ENCODE results near the gene ERBIN.

The ERBIN gene

DNA sequence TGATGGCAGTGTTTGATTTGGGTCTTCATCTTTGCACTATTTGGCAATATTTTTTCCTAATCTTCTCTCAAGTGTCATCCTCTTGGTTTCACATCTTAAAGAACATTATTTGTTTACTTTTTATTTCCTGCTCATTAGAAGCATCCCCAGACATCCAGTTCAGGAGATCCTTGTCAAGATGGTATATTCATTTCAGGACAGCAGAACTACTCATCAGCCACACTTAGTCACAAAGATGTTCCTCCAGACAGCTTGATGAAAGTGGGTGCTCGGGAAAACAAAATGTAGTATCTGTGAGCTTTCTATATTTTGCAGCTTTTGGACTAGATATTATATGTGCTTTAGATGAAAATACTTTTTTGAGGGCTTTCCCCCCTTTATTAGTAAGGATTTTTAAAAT lies 145.7 kb downstream of the ERBIN start:
- no peak for TF ChIP-seq CTCF (IDR thresholded peaks at IDR 0.05; ENCODE audit: low read depth, low read length, missing control alignments)
- no peak overlapping the region for H3K4me3 ChIP-seq (ENCODE audit: low read depth, low read length)
- DNase-seq (ENCODE audit: low read depth): no peak

DNA sequence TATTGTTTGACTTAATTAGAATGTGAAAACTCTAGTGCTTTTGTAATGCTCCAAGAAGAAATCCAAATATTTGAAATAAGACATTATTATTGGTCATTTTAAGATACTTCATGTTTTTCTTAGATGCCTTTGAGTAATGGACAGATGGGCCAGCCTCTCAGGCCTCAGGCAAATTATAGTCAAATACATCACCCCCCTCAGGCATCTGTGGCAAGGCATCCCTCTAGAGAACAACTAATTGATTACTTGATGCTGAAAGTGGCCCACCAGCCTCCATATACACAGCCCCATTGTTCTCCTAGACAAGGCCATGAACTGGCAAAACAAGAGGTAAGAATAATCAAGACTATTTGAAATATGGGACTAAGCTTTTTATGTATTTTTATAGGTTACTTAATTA lies 148.5 kb downstream of the ERBIN start:
- DNase-seq (ENCODE audit: low read depth): no peak
- TF ChIP-seq CTCF (IDR thresholded peaks at IDR 0.05; ENCODE audit: low read depth, low read length, missing control alignments): no peak
- H3K4me3 ChIP-seq (ENCODE audit: low read depth, low read length): no peak overlapping the region

GRCh38 chr5:66080664-66081063 lies 154.3 kb downstream of the ERBIN start:
- no peak for TF ChIP-seq CTCF (IDR thresholded peaks at IDR 0.05; ENCODE audit: low read depth, low read length, missing control alignments)
- no peak overlapping the region for H3K4me3 ChIP-seq (ENCODE audit: low read depth, low read length)
- no peak for DNase-seq (ENCODE audit: low read depth)

GRCh38 chr5:66089384-66089783 lies 163.0 kb downstream of the ERBIN start:
- H3K4me3 ChIP-seq (ENCODE audit: low read depth, low read length): no peak overlapping the region
- TF ChIP-seq CTCF (IDR thresholded peaks at IDR 0.05; ENCODE audit: low read depth, low read length, missing control alignments): no peak
- DNase-seq (ENCODE audit: low read depth): no peak

GRCh38 chr5:66100851-66101250 lies 174.5 kb downstream of the ERBIN start:
- no peak for TF ChIP-seq CTCF (IDR thresholded peaks at IDR 0.05; ENCODE audit: low read depth, low read length, missing control alignments)
- DNase-seq (ENCODE audit: low read depth): no peak
- no peak overlapping the region for H3K4me3 ChIP-seq (ENCODE audit: low read depth, low read length)

GRCh38 chr5:66113160-66113559 lies 186.8 kb downstream of the ERBIN start:
- DNase-seq (ENCODE audit: low read depth): no peak
- no peak for TF ChIP-seq CTCF (IDR thresholded peaks at IDR 0.05; ENCODE audit: low read depth, low read length, missing control alignments)
- H3K4me3 ChIP-seq (ENCODE audit: low read depth, low read length): no peak overlapping the region

- TF ChIP-seq CTCF (IDR thresholded peaks at IDR 0.05; ENCODE audit: low read depth, low read length, missing control alignments): no peak
- no peak for DNase-seq (ENCODE audit: low read depth)
- H3K4me3 ChIP-seq (ENCODE audit: low read depth, low read length): no peak overlapping the region
Measured at GRCh38 chr5:66118304-66118703, 191.9 kb downstream of the ERBIN start.
